ENCODE results near the gene KIF16B.
"Not testable (repeated sequence)": the region's sequence is repeated elsewhere in the genome, so short reads cannot be mapped to it uniquely, and the experiment has no call there.

The KIF16B gene

DNA sequence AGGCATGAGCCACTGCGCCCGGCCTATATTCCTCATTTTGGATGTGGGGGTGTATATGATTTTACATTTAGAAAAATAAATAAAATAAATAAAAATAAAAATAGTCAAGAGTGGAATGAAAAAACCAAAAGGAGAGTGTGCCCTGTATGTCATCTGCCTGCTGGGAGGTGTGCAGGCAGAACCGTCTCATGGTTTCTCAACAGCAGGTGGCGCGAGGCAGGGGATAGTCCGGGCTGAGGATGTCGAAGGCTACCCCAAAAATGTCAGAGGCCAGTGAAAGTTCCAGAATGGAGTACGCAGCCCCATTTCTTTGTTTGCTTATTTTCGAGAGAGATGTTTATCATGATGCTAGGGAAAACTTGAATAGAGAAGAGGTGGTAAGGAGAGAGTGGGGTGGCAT lies 16.4 kb upstream of the KIF16B start:
- no peak for DNase-seq (ENCODE audit: low read depth, low spot score)

GRCh38 chr20:16588241-16588640 lies 15.0 kb upstream of the KIF16B start:
- DNase-seq (ENCODE audit: low read depth, low spot score) = no peak

- no peak for DNase-seq (ENCODE audit: low read depth, low spot score)
Observed at GRCh38 chr20:16587066-16587465, 13.8 kb upstream of the KIF16B start.

DNA sequence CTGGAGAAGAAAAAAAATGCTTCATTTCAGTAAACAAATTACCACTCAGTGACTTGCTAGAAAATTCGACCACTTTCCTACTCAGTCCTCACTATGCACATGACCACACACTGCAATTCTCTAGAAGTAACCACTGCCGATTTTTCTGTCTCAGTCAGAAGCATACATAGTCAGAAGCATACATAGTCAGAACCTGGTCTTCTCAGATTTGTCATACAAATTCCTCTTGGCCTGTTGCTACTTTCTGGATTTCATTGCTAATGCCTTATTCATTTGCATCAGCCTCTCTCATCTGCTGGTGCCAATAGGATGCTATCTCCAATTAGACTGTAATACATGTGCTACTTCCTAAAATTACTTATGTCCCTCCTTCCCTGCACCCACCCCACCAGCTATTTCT lies 10.2 kb upstream of the KIF16B start:
- DNase-seq (ENCODE audit: low read depth, low spot score) = no peak

DNA sequence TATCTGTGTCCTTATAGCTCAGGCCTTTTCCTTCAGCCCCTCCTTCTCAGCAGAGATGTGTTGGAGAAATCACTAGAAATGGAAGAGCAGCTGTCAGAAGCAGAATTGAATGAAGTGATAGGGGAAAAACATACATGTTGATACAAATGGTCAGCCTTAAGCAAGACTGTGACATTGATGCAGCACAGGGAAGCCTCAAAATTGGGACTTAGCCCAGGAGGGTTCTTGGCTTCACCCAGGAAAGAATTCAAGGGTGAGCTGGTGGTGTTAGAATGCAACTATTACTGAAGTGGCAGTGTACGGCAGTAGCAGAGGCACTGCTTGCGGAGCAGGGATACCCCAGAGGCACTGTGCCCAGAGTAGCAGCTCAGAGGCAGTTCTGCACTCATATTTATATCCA lies 8.0 kb upstream of the KIF16B start:
- DNase-seq (ENCODE audit: low read depth, low spot score) = no peak

DNA sequence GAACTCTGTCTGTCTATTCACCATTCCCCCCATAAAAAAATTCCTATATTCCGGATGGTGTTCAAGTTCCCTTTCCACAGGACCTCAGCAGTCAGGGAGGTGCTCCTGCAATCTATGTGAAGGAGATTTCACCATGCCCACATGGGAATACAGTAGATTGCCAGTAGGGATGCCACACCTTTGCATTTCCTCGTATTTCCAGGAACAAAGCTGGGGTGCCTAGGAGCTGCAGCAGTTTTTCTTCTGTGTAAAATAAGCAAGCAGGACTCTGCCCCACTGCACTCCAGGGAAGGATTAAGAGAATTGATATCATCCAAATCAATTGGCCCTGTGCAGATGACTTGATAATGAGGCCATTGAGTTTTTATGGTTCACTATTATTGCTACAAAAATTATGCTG lies 7.4 kb upstream of the KIF16B start:
- no peak for DNase-seq (ENCODE audit: low read depth, low spot score)

- no peak for DNase-seq (ENCODE audit: low read depth, low spot score)
Observed at GRCh38 chr20:16580147-16580546, 6.9 kb upstream of the KIF16B start.

DNA sequence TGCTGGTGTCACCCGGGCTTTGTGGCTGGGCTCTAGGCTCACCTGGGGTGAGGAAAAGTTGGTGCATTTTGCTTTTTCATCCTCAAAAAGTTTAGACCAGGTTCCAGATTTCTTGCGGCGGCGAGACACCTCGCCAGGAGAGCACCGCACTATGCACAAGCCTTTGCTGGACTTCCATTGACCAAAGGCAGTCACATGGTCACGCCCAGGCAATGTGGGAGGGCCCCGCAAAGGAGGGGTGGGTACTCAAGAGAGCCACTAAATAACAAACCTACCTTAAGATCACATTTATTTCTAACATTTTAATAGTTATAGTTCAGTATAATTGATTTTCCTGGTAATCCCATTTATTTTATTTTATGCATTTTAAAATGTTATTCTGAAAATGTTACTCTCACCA lies 3.0 kb upstream of the KIF16B start:
- DNase-seq (ENCODE audit: low read depth, low spot score) = no peak

- DNase-seq (ENCODE audit: low read depth, low spot score) = no peak
Observed at GRCh38 chr20:16575390-16576140, 2.3 kb upstream of the KIF16B start.

GRCh38 chr20:16574656-16575355 lies 1.6 kb upstream of the KIF16B start:
- peak; percentile 45 for DNase-seq (ENCODE audit: low read depth, low spot score)

DNA sequence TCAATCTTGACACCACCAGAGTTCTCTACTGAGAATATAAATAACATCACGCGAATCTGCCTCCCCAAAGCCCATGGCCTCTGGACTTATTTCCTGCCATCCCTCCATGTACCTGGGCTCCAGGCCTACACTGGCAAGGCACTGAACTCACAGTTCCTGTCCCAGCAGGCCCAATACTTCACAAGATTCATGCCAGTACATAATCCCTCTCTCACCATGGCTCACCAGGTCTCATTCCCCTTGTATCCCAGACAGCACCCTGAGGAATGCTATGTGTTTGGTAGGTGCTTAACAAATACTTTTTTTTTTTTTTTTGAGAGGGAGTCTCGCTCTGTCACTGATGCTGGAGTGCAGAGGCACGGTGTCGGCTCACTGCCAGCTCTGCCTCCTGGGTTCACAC lies 1.9 kb downstream of the KIF16B start:
- no peak for DNase-seq (ENCODE audit: low read depth, low spot score)

DNA sequence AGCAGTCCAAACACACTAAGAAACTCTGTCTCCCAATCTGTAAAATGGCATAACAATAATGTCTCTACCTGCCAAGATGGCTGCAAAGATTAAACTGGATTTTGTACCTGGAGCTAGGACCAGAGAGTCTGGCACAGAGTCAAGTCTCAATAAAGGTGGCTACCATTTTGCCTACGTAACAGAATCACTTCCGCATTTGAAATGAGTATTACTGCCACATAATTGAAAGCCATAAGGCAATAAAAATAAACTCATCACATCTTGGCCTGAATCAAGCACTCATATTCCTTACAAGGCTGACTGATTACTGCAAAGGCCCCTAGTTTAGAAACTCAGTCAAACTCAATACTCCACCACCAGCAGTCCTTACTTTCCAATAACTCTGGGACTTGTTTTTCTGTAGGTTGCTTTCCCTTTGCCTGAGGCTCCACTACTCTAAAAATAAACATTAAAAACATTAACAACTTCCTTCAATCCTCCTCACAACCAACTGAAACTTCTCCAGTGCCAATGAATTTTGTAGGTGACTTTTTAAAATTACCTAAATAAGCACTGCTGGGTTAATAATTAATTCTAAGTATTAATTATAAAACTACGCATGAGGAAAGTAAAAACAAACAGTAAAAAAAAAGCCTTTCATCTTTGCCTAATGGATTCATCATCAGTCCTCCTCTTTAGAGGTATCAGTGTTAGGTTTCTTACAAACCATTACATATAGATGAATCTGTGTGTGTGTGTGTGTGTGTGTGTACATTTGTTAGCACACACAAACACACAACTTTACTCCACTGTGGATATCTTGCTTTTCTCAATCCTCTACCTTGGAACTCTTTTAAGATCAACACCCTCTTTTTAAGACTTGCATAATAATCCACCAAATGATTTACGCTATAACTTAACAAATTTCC lies 3.7 kb downstream of the KIF16B start:
- no peak for DNase-seq (ENCODE audit: low read depth, low spot score)

DNA sequence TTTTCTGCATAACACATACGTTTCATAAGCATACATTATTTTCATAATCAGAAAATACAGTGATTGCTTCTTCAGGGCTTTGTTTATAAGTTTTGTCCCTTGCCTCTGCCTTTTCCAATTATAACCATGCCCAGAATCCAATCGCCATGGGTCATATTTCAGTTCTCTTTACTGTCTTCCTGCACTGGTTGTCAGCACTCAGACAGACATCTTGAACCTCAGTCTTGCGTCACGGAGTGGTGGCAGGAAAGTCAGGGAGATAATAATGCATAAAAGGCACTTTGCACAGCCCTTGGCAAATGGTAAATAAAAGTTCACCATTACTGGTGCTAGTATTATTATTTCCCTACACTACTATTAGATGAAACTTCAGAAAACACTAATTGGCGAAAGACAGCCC lies 7.2 kb downstream of the KIF16B start:
- DNase-seq (ENCODE audit: low read depth, low spot score) = no peak

GRCh38 chr20:16564079-16564478 lies 9.2 kb downstream of the KIF16B start:
- not testable (repeated sequence) for DNase-seq (ENCODE audit: low read depth, low spot score)

DNA sequence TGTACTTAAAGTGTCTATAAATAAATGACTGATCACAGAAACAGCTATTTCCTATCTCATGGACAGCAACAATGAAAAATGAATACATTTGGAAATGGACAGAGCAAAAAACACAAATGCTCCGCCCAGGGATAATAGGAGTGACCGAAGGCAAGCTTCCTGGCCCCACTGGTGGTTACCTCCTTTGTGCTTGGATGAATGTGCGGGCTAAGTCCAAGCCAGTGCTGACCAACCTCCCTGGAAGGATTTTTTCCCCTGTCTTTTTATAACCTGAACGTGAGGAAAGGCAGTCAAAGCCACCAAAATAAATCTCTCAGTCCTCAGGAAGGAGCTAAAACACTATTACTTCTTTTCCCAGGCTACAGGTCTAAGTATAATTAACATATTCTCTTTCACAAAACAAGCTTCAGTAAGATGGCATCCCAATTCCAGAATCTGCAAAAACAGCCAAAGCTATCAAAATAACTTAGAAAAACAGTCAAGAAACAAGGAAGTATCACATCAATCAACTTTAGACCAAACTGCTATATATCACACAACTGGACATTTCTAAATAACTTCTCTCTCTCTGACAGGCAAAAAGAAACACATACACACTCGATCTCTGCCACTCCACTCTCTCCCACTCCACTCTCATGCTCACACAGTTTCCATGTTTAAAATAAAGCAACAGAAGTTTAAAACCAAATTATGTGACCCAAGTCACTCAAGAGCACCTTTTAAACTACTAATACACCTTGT lies 10.0 kb downstream of the KIF16B start:
- DNase-seq (ENCODE audit: low read depth, low spot score) = no peak

DNA sequence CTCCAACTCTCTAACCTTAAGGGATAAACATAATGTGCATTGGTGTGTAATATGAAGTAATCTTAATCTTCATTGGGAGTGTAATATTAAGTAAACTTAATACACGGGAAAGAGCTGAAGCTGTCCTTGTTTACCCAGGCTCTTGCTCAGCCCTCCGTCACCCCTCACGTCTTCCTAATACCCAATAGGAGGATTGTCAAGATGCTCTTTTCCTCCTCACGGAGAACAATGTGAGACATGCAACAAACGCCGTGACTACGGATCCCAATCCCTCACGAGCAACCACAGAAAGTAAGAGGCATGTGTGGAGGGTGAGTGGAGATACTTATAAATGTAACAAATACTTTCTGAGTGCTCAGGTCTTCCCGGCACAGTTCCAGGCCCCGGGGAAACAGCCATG lies 11.0 kb downstream of the KIF16B start:
- no peak for DNase-seq (ENCODE audit: low read depth, low spot score)

DNA sequence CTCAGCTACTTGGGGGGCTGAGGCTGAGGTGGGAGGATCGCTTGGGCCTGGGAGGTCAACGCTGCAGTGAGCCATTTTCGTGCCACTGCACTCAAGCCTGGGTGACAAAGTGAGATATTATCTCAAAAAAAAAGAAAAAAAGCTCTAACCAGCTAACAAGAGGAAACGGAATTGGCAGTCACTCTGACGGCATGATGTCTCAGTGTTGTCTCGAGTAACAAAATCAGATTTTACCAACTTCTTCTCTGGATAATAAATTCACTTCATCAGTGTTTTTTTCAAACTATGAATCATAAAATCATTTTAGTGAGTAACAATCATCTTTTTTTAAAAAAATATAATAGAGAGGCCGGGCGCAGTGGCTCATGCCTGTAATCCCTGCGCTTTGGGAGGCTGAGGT lies 12.6 kb downstream of the KIF16B start:
- DNase-seq (ENCODE audit: low read depth, low spot score) = no peak

DNA sequence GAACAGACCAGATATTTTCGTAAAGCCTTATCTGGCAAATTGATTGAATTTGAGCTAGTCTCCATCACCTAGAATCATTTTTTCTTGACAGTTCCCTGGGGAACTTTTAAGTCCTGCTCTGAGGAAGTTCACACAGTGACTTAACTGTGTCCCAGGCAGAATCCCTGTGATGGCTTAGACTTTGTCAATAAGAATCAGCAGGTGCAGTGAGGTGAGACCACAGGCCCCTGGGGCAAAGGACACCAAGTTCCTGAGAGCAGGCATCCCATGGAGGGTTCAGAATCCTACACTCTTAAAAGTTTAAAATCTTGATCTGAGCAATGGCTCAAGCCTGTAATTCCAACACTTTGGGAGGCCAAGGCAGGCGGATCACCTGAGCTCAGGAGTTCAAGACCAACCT lies 13.0 kb downstream of the KIF16B start:
- no peak for DNase-seq (ENCODE audit: low read depth, low spot score)

DNA sequence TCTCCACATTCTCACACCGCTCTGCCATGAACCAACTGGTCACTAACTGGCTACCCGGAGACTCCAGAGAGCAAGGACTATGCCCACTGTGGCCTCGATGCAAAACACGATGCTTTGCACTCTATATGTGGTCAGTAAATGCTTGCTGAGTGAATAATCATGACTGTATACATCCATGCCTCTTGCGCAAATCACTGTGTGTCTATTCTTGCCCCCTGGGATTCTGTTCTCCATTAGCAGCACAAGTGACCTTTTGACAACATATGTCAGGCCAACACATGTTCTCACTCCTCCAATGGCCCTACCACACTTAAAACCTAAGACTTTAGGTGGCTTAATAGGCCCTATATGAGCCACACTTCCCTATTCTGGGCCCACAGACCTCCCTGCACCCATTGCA lies 16.9 kb downstream of the KIF16B start:
- DNase-seq (ENCODE audit: low read depth, low spot score) = no peak

DNA sequence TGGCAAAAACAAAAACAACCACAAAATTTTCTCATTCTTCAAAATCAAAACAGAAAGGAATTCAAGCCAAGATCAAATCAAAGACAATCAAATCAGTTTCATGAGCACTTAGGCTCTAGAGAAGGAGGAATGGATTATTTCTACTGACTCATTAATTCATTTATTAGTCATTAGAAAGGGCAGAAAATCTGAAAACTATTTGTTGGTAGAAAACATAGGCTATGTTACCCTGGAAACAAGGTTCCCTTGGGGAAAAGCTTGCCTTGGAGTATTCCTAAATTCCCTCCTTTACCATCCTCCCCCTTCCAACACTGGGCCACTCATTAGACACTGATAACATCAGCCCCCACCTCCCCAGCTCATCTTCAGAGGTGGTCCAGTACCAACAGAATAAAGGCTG lies 17.5 kb downstream of the KIF16B start:
- DNase-seq (ENCODE audit: low read depth, low spot score) = no peak

DNA sequence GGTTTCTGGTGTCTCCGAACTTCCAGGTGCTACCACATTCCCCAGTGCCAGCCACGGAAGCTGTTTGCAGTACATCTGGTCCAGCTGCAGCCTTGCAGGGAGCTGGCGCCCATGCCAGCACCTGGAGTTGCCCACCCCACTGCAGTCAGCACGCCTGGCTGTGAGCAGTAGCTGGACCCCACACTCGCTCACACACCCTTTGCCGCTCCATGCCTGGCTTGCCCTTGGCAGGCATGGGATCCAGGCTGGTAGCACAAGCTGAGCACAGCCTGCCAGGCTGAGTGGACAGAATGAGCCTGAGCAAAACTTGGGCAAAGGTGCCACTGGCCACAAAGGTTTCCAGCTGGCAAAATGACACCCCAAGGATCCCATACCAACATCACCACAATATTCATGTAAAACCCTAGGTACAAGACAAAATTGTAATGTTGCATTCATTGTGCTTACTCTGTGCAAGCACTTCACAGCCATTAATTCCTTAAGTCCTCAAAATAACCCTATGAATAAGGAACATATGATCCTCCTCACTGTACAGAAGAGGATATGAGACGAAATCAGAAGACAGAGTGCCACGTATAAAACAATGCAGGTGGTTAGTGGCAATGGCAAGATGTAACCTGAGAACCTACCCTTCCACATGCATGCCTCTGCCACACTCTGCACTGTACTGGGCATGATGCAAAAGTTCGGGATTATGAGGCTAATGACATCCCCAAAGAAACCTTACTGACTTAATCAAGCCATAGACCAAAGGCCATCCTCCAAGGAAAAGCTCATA lies 18.3 kb downstream of the KIF16B start:
- DNase-seq (ENCODE audit: low read depth, low spot score) = no peak

Data from activated naive CD8-positive, alpha-beta T cell treated with anti-CD3 and anti-CD28 coated beads, Interleukin-2, amount 50 U/mL, for 16 hours (primary cell).